ENCODE data around the gene SECISBP2L.

GRCh38 chr15:48965972-48966371 is 80.3 kb downstream of the SECISBP2L start:
- TF ChIP-seq EZH2 (IDR thresholded peaks at IDR 0.05): no peak
- no peak for TF ChIP-seq POLR2AphosphoS5 (IDR thresholded peaks at IDR 0.05; ENCODE audit: borderline replicate concordance, low read depth, low read length)
- TF ChIP-seq FOXP2 (optimal IDR thresholded peaks at IDR 0.05; ENCODE audit: control extremely low read depth, extremely low read length, insufficient read depth): no peak

Measured in SK-N-MC (cell line).